Trophoblast cell (in vitro differentiated cells and primary cell): ENCODE data around the gene SLC25A41.
A peak's percentile ranks its signal among the peaks of the same experiment; 100 is the strongest.

Source experiments
- DNase-seq, 2 donors: peaks; one replicate each; pipeline ENCODE4 v3.0.0-alpha.2; 2016
- H2AFZ ChIP-seq: 2 replicates; pipeline ENCODE4 v1.6.1; 2013; ENCODE audit warnings: low read length, moderate library complexity, mild to moderate bottlenecking; ENCODE audit not compliant: insufficient read depth, poor library complexity
- H2AK5ac ChIP-seq: 2 replicates; pipeline ENCODE4 v1.6.1; 2013; ENCODE audit warnings: mild to moderate bottlenecking, low read length
- H2BK120ac ChIP-seq: 2 replicates; pipeline ENCODE4 v1.6.1; 2013; ENCODE audit warnings: low read length, mild to moderate bottlenecking, moderate library complexity; ENCODE audit not compliant: insufficient read depth, poor library complexity
- H2BK12ac ChIP-seq: 2 replicates; pipeline ENCODE4 v1.6.1; 2013; ENCODE audit warnings: mild to moderate bottlenecking, low read length, moderate library complexity
- H2BK5ac ChIP-seq: 2 replicates; pipeline ENCODE4 v1.6.1; 2013; ENCODE audit warnings: low read length, low read depth, moderate library complexity, mild to moderate bottlenecking; ENCODE audit not compliant: poor library complexity
- H3K14ac ChIP-seq: 2 replicates; pipeline ENCODE4 v1.6.1; 2013; ENCODE audit warnings: mild to moderate bottlenecking, low read length
- H3K18ac ChIP-seq: 2 replicates; pipeline ENCODE4 v1.6.1; 2013; ENCODE audit warnings: mild to moderate bottlenecking, low read length
- H3K23ac ChIP-seq: 2 replicates; pipeline ENCODE4 v1.6.1; 2013; ENCODE audit warnings: low read length
- H3K27ac ChIP-seq: 2 replicates; pipeline ENCODE4 v1.5.1; 2013; ENCODE audit warnings: low read depth, mild to moderate bottlenecking, inconsistent platforms, low read length, moderate library complexity
- H3K27me3 ChIP-seq: 2 replicates; pipeline ENCODE4 v1.6.1; 2013; ENCODE audit warnings: inconsistent platforms, mild to moderate bottlenecking, low read length, moderate library complexity; ENCODE audit not compliant: insufficient read depth
- H3K36me3 ChIP-seq, 2 experiments: 1 replicate in 1 of 2; 2 replicates in 1 of 2; pipeline ENCODE4 v1.6.1; 2013; ENCODE audit warnings: low read length in 2 of 2, mild to moderate bottlenecking in 2 of 2, moderate library complexity in 1 of 2; ENCODE audit not compliant: insufficient read depth in 2 of 2, control insufficient read depth in 1 of 2
- H3K4ac ChIP-seq: 2 replicates; pipeline ENCODE4 v1.6.1; 2013; ENCODE audit warnings: low read depth, mild to moderate bottlenecking, low read length, moderate library complexity
- H3K4me1 ChIP-seq, 2 experiments: 1 replicate in 1 of 2; 2 replicates in 1 of 2; pipeline ENCODE4 v1.6.1; 2013; ENCODE audit warnings: low read length in 2 of 2, mild to moderate bottlenecking in 2 of 2, moderate library complexity in 1 of 2; ENCODE audit not compliant: insufficient read depth in 2 of 2, control insufficient read depth in 1 of 2
- H3K4me2 ChIP-seq: 2 replicates; pipeline ENCODE4 v1.6.1; 2013; ENCODE audit warnings: inconsistent platforms, mild to moderate bottlenecking, low read length, moderate library complexity
- H3K4me3 ChIP-seq: 2 replicates; pipeline ENCODE4 v1.5.1; 2013; ENCODE audit warnings: mild to moderate bottlenecking, low read depth, low read length, inconsistent platforms
- H3K79me1 ChIP-seq: one replicate; pipeline ENCODE4 v1.6.1; 2013; ENCODE audit warnings: low read length
- H3K79me2 ChIP-seq: 2 replicates; pipeline ENCODE4 v1.6.1; 2013; ENCODE audit warnings: low read length, mild to moderate bottlenecking; ENCODE audit not compliant: control insufficient read depth, insufficient read depth, poor library complexity
- H3K9ac ChIP-seq: 2 replicates; pipeline ENCODE4 v1.6.1; 2013; ENCODE audit warnings: mild to moderate bottlenecking, low read length
- H3K9me3 ChIP-seq: 2 replicates; pipeline ENCODE4 v1.6.1; 2013; ENCODE audit warnings: low read depth, mild to moderate bottlenecking, control low read depth, inconsistent platforms, low read length; ENCODE audit not compliant: insufficient read depth
- H4K12ac ChIP-seq: 2 replicates; pipeline ENCODE4 v1.6.1; 2013; ENCODE audit warnings: low read depth, mild to moderate bottlenecking, low read length, moderate library complexity
- H4K8ac ChIP-seq: 2 replicates; pipeline ENCODE4 v1.6.1; 2013; ENCODE audit warnings: low read depth, mild to moderate bottlenecking, low read length, moderate library complexity
- H4K91ac ChIP-seq: one replicate; pipeline ENCODE4 v1.6.1; 2013; ENCODE audit warnings: low read depth, mild to moderate bottlenecking, low read length, moderate library complexity
- WGBS: extraction: QIAGEN DNeasy Blood & Tissue Kit; methylation state at CpG from one replicate; pipeline ENCODE4 v1.1.7; 2013; ENCODE audit warnings: missing lambda C conversion rate; ENCODE audit not compliant: insufficient read length, insufficient coverage; ENCODE audit errors: extremely low coverage; 5-methylcytosine and 5-hydroxymethylcytosine counted together

The SLC25A41 gene

DNA sequence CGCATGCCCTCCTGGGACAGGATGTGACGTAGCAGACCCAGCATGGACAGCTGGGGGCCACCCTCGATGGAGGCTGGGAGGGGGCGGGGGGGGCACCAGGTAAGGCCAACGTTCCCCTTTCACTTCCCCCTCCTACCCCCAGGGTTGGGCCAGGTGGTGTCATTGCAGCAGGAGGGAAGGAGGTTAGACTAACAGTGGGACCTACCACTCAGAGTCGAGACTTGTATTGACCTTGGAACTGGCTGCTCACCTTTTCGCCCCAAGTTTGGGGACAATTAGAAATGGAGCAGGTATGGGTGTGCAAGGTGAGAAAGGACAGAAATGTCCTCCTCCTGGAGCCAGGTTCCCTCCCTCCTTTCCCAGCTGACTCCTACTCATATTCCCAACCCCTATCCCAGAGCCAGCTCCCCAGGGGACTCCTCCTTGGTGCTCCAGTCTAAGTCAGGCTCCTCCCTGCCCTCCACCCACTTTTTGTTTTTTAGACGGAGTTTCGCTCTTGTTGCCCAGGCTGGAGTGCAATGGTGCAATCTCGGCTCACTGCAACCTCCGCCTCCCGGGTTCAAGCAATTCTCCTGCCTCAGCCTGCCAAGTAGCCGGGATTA lies 8.6 kb upstream of the SLC25A41 start:
- Histone ChIP-seq H2BK5ac (no peak overlapping the region), H3K4me2 (no peak overlapping the region), H3K27me3 (no peaks in the 10 kb centered on the region), H3K18ac (no peak overlapping the region), H3K4me3 (no peak overlapping the region), H2AK5ac (no peak overlapping the region), H3K79me1 (no peaks in the 10 kb centered on the region), H2AFZ (no peak overlapping the region), H4K12ac (no peak overlapping the region), H3K79me2 (no peaks in the 10 kb centered on the region), H3K36me3 (no peaks in the 10 kb centered on the region), H3K9ac (no peak overlapping the region), H4K91ac (no peak overlapping the region), H4K8ac (no peak overlapping the region), H2BK12ac (no peak overlapping the region), H3K4ac (no peak overlapping the region), H2BK120ac (no peak overlapping the region), H3K14ac (no peak overlapping the region), H3K4me1 (no peaks in the 10 kb centered on the region), H3K23ac (no peak overlapping the region), H3K27ac (no peak overlapping the region), H3K9me3 (no peaks in the 10 kb centered on the region)
- no peak for DNase-seq
- WGBS, result no CpG with 5 or more reads among the region's 13 CpGs

GRCh38 chr19:6440905-6441304 lies 7.3 kb upstream of the SLC25A41 start:
- Histone ChIP-seq H2BK120ac (no peak overlapping the region), H3K27ac (no peak overlapping the region), H3K36me3 (no peaks in the 10 kb centered on the region), H4K8ac (no peak overlapping the region), H3K4me2 (no peak overlapping the region), H2AFZ (no peak overlapping the region), H4K91ac (no peak overlapping the region), H3K79me1 (no peaks in the 10 kb centered on the region), H3K18ac (no peak overlapping the region), H3K14ac (no peak overlapping the region), H2BK5ac (no peak overlapping the region), H3K4me3 (no peak overlapping the region), H3K27me3 (no peaks in the 10 kb centered on the region), H3K4me1 (no peaks in the 10 kb centered on the region), H3K4ac (no peak overlapping the region), H3K9ac (no peak overlapping the region), H3K79me2 (no peaks in the 10 kb centered on the region), H2BK12ac (no peak overlapping the region), H2AK5ac (no peak overlapping the region), H3K9me3 (no peaks in the 10 kb centered on the region), H3K23ac (no peak overlapping the region), H4K12ac (no peak overlapping the region)
- no CpG with 5 or more reads among the region's 3 CpGs for WGBS
- no peak for DNase-seq

DNA sequence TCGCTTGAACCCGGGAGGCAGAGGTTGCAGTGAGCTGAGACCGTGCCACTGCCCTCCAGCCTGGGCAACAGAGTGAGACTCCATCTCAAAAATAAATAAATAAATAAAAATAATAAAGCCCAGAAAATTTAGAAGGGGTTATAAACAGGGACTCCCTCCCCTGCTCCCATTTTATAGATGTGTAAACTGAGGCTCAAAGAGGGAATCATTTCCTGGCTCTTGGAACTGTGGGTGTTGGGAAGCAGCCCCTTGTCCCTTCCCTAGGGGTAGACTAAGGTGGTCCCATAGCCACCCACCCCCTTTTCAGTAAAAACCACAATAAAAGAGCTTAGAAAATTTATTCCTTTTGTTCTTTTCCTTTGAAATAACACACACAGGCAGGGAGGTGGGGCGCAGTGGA lies 6.2 kb upstream of the SLC25A41 start:
- no peak overlapping the region for H3K14ac ChIP-seq
- no peak overlapping the region for H3K23ac ChIP-seq
- no peaks in the 10 kb centered on the region for H3K9me3 ChIP-seq
- H3K4me1 ChIP-seq, result no peaks in the 10 kb centered on the region
- H3K36me3 ChIP-seq, result no peaks in the 10 kb centered on the region
- H2AK5ac ChIP-seq, result no peak overlapping the region
- H3K4me3 ChIP-seq, result no peak overlapping the region
- no CpG with 5 or more reads among the region's 4 CpGs for WGBS
- H3K79me2 ChIP-seq, result no peaks in the 10 kb centered on the region
- H3K9ac ChIP-seq, result no peak overlapping the region
- no peak overlapping the region for H4K12ac ChIP-seq
- H2BK12ac ChIP-seq, result no peak overlapping the region
- no peak for DNase-seq
- no peaks in the 10 kb centered on the region for H3K79me1 ChIP-seq
- H3K4ac ChIP-seq, result no peak overlapping the region
- H3K18ac ChIP-seq, result no peak overlapping the region
- H4K8ac ChIP-seq, result no peak overlapping the region
- H3K27ac ChIP-seq, result no peak overlapping the region
- H2AFZ ChIP-seq, result no peak overlapping the region
- no peaks in the 10 kb centered on the region for H3K27me3 ChIP-seq
- no peak overlapping the region for H2BK120ac ChIP-seq
- H3K4me2 ChIP-seq, result no peak overlapping the region
- no peak overlapping the region for H4K91ac ChIP-seq
- H2BK5ac ChIP-seq, result no peak overlapping the region

DNA sequence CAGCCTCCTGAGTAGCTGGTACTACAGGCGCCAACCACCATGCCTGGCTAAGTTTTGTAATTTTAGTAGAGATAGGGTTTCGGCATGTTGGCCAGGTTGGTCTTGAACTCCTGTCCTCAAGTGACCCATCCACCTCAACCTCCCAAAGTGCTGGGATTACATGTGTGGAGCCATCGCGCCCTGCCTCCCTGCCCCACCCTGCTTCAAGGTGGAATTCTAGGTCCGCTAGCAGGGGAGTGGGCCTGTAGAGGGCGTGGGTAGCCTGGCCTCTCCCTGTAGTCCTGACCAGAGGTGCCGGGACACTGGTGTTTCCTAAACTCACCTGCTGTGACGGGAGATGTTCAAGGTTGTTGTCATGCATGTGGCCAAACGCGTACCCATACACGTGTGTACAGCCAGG lies 398 bp downstream of the SLC25A41 start:
- H3K23ac ChIP-seq, result no peak overlapping the region
- no peaks in the 10 kb centered on the region for H3K79me1 ChIP-seq
- no CpG with 5 or more reads among the region's 11 CpGs for WGBS
- H3K18ac ChIP-seq, result no peak overlapping the region
- no peak overlapping the region for H3K14ac ChIP-seq
- no peaks in the 10 kb centered on the region for H3K9me3 ChIP-seq
- no peak for DNase-seq
- no peak overlapping the region for H3K9ac ChIP-seq
- H3K79me2 ChIP-seq, result no peaks in the 10 kb centered on the region
- H2BK12ac ChIP-seq, result no peak overlapping the region
- H4K91ac ChIP-seq, result no peak overlapping the region
- H4K12ac ChIP-seq, result no peak overlapping the region
- H3K27ac ChIP-seq, result no peak overlapping the region
- no peak overlapping the region for H3K4ac ChIP-seq
- H3K4me1 ChIP-seq, result no peaks in the 10 kb centered on the region
- no peak overlapping the region for H2AFZ ChIP-seq
- H2BK5ac ChIP-seq, result no peak overlapping the region
- no peak overlapping the region for H2AK5ac ChIP-seq
- H3K36me3 ChIP-seq, result no peaks in the 10 kb centered on the region
- H3K4me3 ChIP-seq, result peak overlapping the region; percentile 30
- no peaks in the 10 kb centered on the region for H3K27me3 ChIP-seq
- H4K8ac ChIP-seq, result no peak overlapping the region
- H3K4me2 ChIP-seq, result no peak overlapping the region
- no peak overlapping the region for H2BK120ac ChIP-seq
